ENCODE data around the gene UCP3. TPM values are rescaled to one million over a fixed set of nuclear protein-coding genes. Genes with fewer than 3 reads are reported as not detected.

UCP3 gene
- polyA plus RNA-seq, 4 donors: 0.54 to 1.3 (median 0.86) TPM

Other genes starting within 250 kb of the UCP3 start
- gene RAB6A, start 248.0 kb downstream of the UCP3 start, polyA plus RNA-seq: 100 to 1,000 TPM in 1 of 4 donors, 10 to 100 TPM in 3; 71.8 to 127 (median 95.8) TPM
- 10 to 100 TPM; 38.9 to 74.3 (median 58.9) TPM for gene MRPL48, start 221.2 kb downstream of the UCP3 start, polyA plus RNA-seq
- 100 to 1,000 TPM in 3 of 4 donors, 10 to 100 TPM in 1; 97.3 to 131 (median 119) TPM for gene COA4, start 132.2 kb downstream of the UCP3 start, polyA plus RNA-seq
- 10 to 100 TPM in 3 of 4 donors, 1 to 10 TPM in 1; 9.2 to 31.7 (median 13.6) TPM for gene PAAF1, start 132.1 kb downstream of the UCP3 start, polyA plus RNA-seq
- 1 to 10 TPM in 1 of 4 donors, under 1 TPM in 3; 0.03 to 4.5 (median 0.33) TPM for gene DNAJB13, start 58.1 kb downstream of the UCP3 start, polyA plus RNA-seq
- 10 to 100 TPM; 26.4 to 49.8 (median 36.2) TPM for gene UCP2, start 26.2 kb downstream of the UCP3 start, polyA plus RNA-seq
- gene C2CD3, start 161.9 kb upstream of the UCP3 start, polyA plus RNA-seq: 10 to 100 TPM in 2 of 4 donors, 1 to 10 TPM in 2; 3.8 to 11.0 (median 7.3) TPM
- 10 to 100 TPM; 14.3 to 23.1 (median 19.6) TPM for gene PPME1, start 162.2 kb upstream of the UCP3 start, polyA plus RNA-seq

All from small intestine (tissue), 4 donors.